GM12865 (cell line): Measurements from ENCODE around the gene ELMO1.

Experiments used
- DNase-seq: peaks from one replicate; pipeline ENCODE4 v3.0.0; 2010; ENCODE audit warnings: low read depth
- H3K4me3 ChIP-seq: 2 replicates; pipeline ENCODE4 v1.5.1; 2011; ENCODE audit warnings: mild to moderate bottlenecking, low read depth, low read length, control low read depth
- CTCF ChIP-seq: IDR thresholded peaks from 2 replicates; pipeline ENCODE4 v1.5.1; 2011; ENCODE audit warnings: low read length, control low read depth, low read depth, inconsistent platforms; ENCODE audit not compliant: insufficient read depth; ENCODE audit errors: missing control alignments

Gene ELMO1

GRCh38 chr7:36814311-36814710 is 634.4 kb downstream of the ELMO1 start:
- DNase-seq = no peak

GRCh38 chr7:36811807-36812206 is 636.9 kb downstream of the ELMO1 start:
- H3K4me3 ChIP-seq = no peak overlapping the region

More at GRCh38 chr7:36814311-36814710, 634.4 kb downstream of the ELMO1 start:
- H3K4me3 ChIP-seq = no peak overlapping the region
- no peak for TF ChIP-seq CTCF

GRCh38 chr7:36810489-36810888 is 638.2 kb downstream of the ELMO1 start:
- no peak for DNase-seq
- no peak overlapping the region for H3K4me3 ChIP-seq
- no peak for TF ChIP-seq CTCF

More at GRCh38 chr7:36811807-36812206, 636.9 kb downstream of the ELMO1 start:
- TF ChIP-seq CTCF = no peak
- DNase-seq = no peak

- DNase-seq = no peak
- TF ChIP-seq CTCF = no peak
- H3K4me3 ChIP-seq = no peak overlapping the region
Observed at GRCh38 chr7:36810032-36810431, 638.6 kb downstream of the ELMO1 start.

- no peak for TF ChIP-seq CTCF
- no peak for DNase-seq
- no peak overlapping the region for H3K4me3 ChIP-seq
Observed at GRCh38 chr7:36809510-36809909, 639.2 kb downstream of the ELMO1 start.

- H3K4me3 ChIP-seq = no peak overlapping the region
- TF ChIP-seq CTCF = no peak
Observed at GRCh38 chr7:36809086-36809485, 639.6 kb downstream of the ELMO1 start.

GRCh38 chr7:36806891-36807290 is 641.8 kb downstream of the ELMO1 start:
- no peak for TF ChIP-seq CTCF
- no peak for DNase-seq
- no peak overlapping the region for H3K4me3 ChIP-seq

More at GRCh38 chr7:36809086-36809485, 639.6 kb downstream of the ELMO1 start:
- DNase-seq = no peak
